NCI-H345 (cell line): ENCODE results near the gene E2F2.

Experiments used
- DNase-seq: peaks from one replicate; lab custom pipeline; 2025; lab: John Stamatoyannopoulos, UW

Gene E2F2, protein sequence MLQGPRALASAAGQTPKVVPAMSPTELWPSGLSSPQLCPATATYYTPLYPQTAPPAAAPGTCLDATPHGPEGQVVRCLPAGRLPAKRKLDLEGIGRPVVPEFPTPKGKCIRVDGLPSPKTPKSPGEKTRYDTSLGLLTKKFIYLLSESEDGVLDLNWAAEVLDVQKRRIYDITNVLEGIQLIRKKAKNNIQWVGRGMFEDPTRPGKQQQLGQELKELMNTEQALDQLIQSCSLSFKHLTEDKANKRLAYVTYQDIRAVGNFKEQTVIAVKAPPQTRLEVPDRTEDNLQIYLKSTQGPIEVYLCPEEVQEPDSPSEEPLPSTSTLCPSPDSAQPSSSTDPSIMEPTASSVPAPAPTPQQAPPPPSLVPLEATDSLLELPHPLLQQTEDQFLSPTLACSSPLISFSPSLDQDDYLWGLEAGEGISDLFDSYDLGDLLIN

DNA sequence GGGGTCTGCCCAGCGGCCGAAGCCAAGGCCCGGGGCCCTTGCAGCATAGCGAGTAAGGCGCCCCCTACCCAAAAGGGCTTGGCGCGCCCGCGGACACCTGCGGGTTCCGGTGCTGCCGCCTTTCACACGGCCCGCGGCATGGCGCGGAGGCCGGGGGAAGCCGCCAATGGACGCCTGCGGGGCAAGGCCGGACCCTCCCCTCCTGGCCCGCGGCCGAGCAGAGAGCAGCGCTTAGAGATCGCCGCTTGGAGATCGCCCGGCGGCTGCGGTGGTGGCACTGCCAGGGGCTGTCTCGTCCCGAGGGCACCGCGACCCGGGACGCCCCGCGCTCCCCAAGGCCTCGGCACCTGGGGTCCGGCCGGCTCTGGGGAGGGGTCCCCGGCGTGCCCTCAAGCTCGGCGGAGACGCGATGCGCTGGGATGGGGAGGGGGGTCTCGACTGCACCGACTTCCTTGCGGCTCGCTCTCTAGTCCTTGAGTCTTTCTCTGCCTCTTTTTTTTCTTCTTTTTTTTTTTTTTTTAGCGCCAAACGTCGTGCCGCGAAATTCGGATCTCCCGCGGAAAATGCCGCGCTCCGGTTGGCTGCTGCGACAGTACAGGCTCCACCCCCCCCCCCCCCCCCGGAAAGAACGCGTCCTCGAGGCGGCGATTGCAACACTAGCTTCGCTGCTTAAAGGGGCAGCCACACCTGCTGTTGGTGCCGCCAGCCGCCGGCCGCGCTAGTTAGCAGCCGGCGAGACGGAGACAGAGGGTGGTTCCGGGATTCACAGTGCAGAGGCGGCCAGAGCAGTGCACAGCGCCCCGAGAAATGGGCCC, at the start of gene E2F2:
E2F2 (minus strand) TSS at position 487 of the 815 bp plus-strand sequence; CDS start at position 47, 440 bp downstream.
- DNase-seq = peak; percentile 91

DNA sequence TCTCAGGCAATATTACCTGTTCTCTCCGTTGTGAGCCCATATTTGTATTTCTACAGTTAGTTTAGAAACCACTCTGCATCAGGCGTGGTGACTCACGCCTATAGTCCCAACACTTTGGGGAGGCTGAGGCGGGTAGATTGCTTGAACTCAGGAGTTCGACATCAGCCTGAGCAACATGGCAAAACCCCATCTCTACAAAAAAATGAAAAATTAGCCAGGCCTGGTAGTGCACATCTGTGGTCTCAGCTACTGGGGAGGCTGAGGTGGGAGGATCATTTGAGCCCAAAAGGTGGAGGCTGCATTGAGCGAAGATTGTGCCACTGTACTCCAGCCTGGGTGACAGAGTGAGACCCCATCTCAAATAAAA, 47.9 kb upstream of the E2F2 start:
- DNase-seq = no peak

DNA sequence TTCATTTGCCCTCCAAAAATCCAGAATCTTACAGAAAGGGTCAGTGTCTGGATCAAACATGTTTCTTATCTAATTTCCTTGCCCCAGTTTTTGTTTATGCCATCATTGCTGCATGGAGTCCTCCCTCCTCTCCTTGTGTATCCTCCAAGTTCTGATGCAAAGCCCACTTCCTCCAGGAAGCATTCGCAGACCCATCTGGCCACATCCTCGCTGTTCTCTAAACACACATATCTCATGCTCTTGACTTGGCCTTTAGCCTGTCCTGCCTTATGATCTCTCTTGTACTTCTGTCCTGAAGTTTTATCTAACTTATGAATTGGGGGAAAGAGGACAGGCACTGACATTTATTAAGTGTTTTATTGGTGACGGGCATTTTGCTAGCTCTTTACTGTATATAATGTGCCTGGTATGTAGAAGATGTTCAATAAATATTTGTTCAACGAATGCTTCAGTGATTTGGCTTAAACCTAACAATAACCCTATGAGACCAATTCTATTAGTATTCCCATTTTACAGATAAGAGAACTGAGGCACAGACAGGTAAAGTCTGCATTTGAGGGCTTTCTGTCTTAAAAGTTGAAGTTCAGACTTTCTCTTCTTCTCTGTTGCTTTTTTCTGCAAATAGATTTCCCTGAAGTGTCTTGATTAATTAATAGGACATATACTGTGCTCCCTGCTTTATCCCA, 47.4 kb upstream of the E2F2 start:
- DNase-seq = no peak

DNA sequence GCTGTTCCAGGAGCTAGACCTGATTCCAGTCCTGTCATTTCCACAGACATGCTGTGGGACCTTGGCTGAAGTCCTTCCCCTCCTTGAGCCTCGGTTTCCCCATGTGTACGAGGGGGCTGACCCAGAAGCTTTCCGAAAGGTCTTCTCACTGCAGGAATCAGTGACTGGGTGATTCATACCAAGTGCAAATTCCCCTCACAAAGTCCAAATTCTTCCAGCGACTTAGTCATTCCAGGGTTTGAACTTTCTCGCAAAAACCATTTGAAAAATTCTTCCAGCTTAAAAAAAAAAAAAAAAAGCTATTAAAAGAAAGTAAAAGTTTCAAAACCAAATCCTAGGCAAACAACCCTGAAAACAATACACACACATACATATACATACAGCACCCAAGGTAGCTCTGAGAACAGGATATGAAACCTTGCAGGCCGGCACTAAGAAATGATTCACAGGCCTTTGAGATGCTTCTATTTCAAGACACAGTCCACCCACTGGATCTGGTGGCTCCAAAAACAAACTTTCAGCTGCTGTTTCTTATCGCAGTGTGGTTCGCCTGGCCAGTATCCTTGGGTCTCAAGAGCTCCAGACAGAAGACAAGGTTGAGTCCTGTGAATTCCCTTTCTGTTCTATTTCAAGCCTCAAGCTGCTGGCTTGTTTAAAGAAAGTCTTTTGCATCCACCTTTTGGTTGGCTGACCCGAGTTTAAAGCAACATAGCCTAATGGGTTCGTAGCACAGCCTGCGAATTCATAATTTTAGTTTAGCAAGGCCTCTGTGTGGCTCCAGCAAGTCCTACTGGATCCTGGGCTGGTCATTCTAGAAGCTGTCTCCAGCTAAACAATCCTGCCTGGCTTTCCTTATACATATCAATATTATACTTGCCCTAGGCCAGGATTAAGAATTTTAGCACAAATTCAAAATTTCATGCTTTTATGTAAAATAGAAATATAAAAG, 46.3 kb upstream of the E2F2 start:
- DNase-seq = no peak

DNA sequence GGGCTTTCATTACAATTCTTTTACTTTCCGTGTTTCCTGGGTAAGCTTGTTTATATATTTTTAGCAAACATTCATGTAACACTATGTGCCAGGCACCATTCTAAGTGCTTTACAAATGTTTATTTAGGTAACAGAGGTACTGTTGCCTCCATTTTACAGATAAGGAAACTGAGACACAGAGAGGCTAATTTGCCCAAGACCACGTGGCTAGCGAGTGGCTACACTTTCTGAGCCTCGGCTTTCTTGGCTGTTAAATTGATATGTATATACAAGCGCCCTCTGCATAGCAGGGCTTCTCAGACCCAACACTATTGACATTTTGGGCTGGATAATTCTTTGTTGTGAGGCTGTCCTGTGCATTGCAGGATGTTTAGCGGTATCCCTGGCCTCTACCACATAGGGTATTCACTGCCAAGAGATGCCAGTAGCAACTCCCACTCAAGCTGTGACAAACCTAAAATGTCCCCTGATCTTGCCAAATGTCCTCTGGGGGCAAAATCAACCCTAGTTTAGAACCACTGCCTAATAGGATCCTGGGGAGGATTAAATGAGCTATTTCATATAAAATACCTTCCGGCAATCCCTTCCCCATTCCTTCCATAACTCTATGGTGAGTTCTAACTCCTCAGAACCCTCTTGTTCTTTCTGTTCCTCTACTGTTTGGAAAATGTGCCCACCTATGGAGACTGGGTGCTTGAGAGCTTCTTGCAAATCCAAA, 45.5 kb upstream of the E2F2 start:
- DNase-seq = no peak

DNA sequence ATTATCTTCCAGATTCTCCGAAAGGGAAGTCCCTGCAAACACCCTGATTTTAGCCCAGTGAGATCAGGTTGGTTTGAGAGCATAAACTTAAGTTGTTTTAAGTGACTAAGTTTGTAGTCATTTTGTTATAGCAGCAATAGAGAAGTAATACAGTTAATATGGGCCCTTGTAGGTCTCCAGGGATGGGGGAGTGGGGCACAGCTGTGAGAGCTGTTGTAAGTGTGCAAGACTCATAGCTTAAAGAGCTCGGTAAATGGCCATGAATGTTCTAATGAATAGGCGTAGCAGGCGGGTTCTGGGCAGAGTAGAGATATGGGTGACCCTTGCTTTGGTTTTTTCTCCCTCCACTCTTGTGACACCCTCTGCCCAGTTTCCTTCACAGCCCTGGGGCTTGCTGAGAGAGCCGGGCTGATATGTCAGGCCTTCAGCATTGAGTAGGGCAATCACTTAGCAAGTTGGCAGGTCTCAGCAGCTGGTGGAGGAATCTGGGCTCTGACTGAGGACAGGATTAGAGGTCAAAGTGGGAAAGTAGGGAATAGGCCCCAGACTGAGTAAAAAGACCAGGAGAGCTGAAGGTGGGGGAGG, 44.3 kb upstream of the E2F2 start:
- DNase-seq = no peak

DNA sequence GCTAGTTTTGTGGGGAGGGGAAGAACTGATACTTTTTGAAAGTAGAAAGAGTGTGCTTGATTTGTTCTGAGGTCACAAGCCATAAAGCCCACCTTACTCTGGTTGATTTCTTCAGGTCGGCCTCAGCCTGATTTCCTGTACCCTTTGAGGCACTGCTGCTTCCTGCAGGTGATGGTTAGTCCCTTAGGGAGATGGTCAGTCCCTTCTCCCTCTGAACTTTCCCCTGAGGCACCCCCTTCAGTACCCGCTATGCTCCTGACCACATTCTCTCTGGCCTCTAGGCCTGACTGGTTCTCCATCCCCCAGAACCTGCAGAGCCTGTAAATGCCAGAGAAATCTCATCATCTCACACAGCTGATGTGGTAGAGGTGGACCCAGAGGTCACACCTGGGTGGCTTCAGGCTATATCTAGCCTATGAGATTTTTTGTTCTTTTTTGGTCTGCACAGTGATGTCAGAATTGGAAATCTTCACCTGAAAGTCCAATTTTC, 43.3 kb upstream of the E2F2 start:
- no peak for DNase-seq

DNA sequence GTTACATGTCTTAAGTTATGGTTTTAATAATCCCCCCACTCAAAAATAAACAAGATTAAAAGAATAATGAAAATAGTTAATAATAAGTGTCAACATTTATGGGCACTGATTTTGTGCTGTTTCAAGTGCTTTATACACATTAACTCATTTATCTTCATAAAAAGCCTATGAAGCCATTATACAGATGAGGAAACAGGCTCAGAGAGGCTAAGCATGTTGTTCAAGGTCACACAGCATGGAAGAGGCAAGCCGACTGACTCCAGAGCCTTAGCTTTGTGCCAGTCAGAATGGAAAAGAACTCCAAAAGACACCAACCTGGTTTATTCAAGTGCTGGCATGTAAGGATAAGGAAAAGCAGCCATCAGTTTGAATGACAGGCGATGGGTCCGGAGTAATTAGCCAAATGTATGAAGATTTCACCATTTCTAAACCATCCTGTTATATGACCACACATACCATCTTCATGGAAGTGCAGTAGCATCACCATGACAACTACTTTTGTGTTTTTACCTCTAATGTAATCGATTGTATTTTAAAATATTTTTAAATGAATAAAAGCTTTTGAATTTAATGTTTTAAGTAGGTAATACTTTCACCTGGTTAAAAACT, 42.6 kb upstream of the E2F2 start:
- no peak for DNase-seq

DNA sequence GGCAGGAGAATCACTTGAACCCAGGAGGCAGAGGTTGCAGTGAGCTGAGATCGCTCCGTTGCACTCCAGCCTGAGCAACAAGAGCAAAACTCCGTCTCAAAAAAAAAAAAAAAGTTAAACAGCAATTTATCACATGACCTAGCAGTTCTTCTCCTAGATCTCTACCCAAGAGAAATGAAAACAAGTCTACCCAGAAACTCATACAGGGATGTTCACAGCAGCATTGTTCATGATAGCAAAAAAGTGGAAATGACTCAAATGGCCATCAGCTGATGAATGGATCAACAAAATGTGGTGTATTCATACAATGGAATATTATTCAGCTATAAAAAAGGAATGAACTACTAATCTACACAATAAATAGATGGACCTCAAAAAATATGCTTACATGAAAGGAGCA, 40.4 kb upstream of the E2F2 start:
- no peak for DNase-seq

DNA sequence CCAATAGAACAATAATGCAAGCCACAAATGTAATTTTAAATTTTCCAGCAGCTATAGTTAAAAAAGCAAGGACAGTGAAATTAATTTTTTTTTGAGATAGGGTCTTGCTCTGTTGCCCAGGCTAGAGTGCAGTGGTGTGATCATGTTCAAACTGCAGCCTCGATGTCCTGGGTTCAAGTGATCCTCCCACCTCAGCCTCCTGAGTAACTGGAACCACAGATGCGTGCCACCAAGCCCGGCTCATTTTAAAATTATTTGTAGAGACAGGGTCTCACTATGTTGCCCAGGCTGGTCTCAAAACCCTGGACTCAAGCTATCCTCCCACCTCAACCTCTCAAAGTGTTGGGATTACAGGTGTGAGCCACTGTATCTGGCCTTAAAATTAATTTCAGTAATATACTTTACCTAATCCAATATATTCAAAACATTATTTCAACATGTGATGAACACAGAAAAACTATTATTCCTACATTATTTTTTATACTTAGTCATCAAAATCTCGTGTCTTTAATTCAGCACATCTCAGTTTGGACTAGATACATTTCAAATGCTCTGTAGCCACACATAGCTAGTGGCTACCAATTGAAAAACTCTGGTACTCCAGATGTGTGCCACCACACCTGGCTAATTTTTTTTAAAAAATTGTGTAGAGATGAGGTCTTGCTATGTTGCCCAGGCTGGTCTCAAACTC, 39.1 kb upstream of the E2F2 start:
- DNase-seq = no peak

DNA sequence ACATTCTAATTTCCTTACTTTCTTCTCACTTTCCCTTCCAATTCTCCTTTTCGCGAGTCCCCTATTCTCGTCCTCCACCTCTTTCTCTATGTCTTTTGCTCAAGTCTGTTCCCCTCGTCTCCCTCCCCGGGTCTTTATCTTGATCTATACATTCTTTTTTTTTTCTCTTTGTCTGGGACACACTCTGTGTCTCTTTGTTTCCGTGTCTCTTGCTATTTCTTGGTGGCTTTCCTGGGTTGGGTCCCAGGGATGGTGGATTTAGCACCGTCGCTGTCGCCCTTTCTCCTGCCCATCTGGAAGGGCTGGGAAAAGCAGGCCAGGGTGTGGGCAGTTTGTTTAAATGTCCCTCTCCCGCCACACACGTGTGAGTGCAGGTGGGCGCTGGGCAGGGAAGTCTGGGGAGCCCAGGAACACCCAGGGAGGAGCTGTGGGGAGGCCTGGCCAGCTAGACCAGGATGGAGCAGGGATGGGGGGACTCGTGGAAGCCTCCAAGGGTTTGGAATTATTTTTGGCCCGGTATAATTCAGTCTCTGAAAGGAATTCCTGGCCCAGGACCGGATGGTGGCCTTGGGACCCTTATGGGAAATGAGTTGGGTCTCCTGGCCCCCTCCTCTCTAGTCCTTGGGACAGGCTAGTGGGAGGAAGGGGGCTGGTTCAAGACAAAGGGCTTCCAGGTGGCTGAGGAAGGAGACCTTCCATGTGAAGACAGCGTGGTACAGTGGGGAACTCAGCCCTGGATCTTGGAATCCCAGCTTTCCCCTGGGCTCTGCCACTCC, 37.8 kb upstream of the E2F2 start:
- DNase-seq = no peak

DNA sequence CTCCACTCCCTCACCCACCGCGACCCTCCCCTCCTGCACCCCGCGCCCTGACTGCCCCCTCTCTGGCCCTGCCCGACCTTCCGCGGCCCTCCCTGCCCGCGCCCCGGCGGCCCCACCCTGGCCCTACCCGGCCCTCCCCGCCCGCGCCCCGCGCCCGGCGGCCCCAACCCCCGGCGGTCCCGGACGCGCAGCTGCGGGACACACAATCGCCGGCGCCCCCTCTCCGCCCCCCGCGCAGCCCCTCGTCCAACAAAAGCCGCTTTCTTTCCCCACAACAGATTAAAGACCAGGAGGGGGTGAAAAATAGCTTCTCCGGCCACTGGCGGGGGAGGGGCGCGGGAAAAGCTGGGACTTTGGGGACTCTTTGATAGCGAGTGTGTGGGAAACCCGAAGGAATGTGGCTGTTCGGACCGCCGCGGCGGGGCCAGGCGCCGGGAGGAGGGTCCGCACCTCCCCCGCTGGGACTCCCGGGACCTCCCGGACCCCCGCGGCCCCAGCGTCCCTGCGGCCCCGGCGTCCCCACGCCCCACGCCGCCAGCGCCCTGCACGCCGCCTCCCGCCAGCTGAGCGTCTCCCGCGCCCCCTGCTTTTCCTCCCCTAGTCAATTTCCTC, 37.1 kb upstream of the E2F2 start:
- no peak for DNase-seq

DNA sequence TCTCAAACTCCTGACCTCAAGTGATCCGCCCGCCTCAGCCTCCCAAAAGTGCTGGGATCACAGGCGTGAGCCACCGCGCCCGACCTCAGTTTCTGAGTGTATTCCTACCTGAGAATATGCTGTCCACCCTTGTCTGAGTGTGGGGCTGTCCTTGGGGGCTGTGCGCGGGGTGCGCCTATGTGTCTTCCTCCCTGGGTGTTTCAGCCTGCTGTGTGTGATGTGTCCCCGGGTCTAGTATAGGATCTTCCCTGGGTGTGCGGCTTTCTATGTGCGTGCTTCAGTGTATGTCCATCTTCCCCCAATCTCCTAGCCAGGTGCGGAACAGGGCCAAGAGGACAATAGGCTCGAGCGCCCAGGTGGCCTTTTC, 36.6 kb upstream of the E2F2 start:
- no peak for DNase-seq

DNA sequence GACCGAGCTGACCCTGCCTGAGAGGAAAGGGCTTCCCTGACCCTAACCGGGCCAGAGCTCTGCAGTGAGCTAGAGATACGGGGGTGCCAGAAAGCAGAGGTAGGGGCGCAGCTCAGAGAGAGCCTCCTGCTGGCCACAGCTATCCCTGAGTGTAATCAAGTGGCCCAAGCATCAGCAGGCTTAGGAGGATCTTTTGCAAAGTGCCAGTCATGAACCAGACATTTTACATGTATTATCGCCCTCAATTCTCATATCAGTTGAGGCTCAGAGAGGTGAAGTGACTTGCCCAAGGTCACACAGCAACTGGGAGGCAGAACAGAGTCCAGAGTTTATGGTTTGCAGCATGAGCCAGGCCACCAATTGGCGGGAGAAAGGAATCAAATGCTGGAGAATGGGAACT, 35.3 kb upstream of the E2F2 start:
- no peak for DNase-seq

DNA sequence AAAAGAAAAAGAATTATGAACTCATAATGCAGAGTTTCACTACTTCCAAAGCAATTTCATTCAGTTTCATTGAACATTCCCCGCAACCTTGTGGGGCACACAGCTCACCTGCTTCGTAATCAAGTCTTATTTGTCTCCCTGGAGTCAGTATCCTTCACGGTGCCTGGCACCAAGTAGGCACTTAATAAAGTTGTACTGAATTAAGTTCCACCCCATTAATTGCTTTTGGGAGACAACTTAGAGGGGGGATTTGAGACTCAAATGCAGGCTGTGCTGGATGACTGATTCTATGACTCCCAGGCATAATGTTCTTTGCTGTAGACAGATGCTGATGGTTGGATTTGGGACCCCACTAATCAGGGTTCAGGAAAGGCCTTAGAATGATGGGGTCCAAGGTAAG, 34.7 kb upstream of the E2F2 start:
- DNase-seq = no peak

DNA sequence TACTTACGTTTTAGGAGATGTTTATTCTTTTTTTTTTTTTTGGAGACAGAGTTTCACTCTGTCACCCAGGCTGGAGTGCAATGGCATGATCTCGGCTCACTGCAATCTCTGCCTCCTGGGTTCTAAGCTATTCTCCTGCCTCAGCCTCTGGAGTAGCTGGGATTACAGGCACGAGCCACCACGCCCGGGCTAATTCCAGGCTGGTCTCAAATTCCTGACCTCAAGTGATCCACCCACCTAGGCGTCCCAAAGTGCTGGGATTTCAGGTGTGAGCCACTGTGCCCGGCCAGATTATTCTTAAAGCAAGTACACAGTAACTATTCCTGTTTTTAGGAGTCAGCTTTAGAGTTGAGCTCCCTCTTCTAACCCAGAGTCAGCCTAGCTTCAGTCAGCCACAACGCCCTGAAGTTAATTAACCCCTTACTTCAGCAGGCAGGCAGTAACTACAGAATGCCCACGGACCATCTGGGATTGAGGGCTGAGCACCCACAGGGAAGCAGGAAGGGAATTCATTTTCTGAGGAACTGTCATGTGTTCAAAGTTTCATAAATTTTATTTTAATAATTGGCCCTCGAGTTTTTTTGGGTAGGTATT, 33.6 kb upstream of the E2F2 start:
- DNase-seq = no peak

DNA sequence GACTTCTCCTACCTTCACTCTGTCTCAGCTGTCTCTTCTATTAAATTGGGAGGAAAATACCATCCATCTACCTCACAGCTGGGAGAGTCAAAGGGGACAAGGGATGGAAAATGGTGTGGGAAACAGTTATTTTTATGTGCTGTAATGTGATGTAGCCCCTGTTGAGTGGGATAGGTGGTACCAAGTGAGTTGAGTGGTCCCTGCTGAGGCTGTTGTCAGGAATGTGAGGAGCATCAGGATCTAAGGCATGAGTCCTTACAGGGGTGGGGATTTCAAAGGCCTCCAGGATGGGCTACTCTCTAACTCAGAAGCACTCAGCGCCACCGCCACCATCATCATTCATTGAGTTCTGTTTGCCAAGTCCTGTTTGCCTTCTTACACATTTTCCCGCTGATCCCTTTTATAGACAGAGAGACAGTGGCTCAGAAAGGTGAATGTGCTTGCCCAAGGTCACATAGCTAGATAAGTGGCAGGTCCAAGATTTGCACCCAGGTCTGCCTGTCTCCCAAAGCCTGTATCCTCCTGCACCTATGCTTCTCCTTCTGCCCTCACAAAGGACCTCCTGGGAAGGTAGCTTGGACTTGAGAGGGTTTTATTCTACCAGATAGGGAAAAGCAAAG, 32.8 kb upstream of the E2F2 start:
- no peak for DNase-seq
